Lung (tissue), 12 donors: ENCODE data around the gene PGA3. TPM values are rescaled to one million over a fixed set of nuclear protein-coding genes. Genes with fewer than 3 reads are reported as not detected.
A peak's percentile ranks its signal among the peaks of the same experiment; 100 is the strongest.
"Not testable (repeated sequence)": the region's sequence is repeated elsewhere in the genome, so short reads cannot be mapped to it uniquely, and the experiment has no call there.

Experiments
- ATAC-seq: fragments of 200-7000 bp; cut with Tn5 transposase; one replicate; pipeline ENCODE4 v1.9.1; 2020; ENCODE audit warnings: moderate number of reproducible peaks; ENCODE audit not compliant: insufficient read depth, low FRiP score
- DNase-seq, 3 donors: peaks; one replicate each; pipeline ENCODE4 v3.0.0-alpha.2; 2013 to 2017
- H3K27ac ChIP-seq, 2 donors: one replicate each; pipeline ENCODE4 v1.5.1; 2013; ENCODE audit warnings: mild to moderate bottlenecking in 2 of 2, moderate library complexity in 2 of 2, control low read depth in 1 of 2, inconsistent platforms in 1 of 2, low read depth in 1 of 2, low read length in 1 of 2
- H3K27me3 ChIP-seq, 3 donors: one replicate each; pipeline ENCODE4 v1.5.1; 2013; ENCODE audit warnings: low read length in 2 of 3; ENCODE audit not compliant: control insufficient read depth in 3 of 3, insufficient read depth in 3 of 3
- H3K36me3 ChIP-seq, 4 donors: one replicate each; pipeline ENCODE4 v1.5.1; 2013; ENCODE audit warnings: low read length in 4 of 4, mild to moderate bottlenecking in 1 of 4, moderate library complexity in 1 of 4; ENCODE audit not compliant: control insufficient read depth in 4 of 4, insufficient read depth in 4 of 4
- H3K4me1 ChIP-seq, 5 donors: one replicate each; pipeline ENCODE4 v1.5.1; 2013; ENCODE audit warnings: low read length in 5 of 5, mild to moderate bottlenecking in 2 of 5, moderate library complexity in 1 of 5; ENCODE audit not compliant: control insufficient read depth in 5 of 5, insufficient read depth in 5 of 5
- H3K4me3 ChIP-seq: one replicate; pipeline ENCODE4 v1.5.1; 2013; ENCODE audit warnings: mild to moderate bottlenecking, control low read depth, moderate library complexity
- H3K9ac ChIP-seq, 2 donors: one replicate each; pipeline ENCODE4 v1.5.1; 2013; ENCODE audit warnings: low read length in 2 of 2, control low read depth in 1 of 2; ENCODE audit not compliant: insufficient read depth in 1 of 2
- H3K9me3 ChIP-seq, 4 donors: one replicate each; pipeline ENCODE4 v1.5.1; 2013; ENCODE audit warnings: low read length in 3 of 4, mild to moderate bottlenecking in 1 of 4, moderate library complexity in 1 of 4; ENCODE audit not compliant: control insufficient read depth in 4 of 4, insufficient read depth in 3 of 4
- CTCF ChIP-seq: IDR thresholded peaks from 2 replicates; pipeline ENCODE4 v1.5.1; 2012; ENCODE audit warnings: mild to moderate bottlenecking; ENCODE audit errors: control extremely low read depth, extremely low read depth
- WGBS, 2 donors: extraction: QIAGEN DNeasy Blood & Tissue Kit; methylation state at CpG; one replicate each; pipeline ENCODE4 v1.1.7; 2013; 5-methylcytosine and 5-hydroxymethylcytosine counted together
- polyA plus RNA-seq, 2 donors: library from polyadenylated mRNA; stranded (reverse); fragments of 200-250 nt; gene quantifications; one replicate each; pipeline ENCODE4 v1.2.1, GENCODE V29; 2013
- total RNA-seq, 2 donors: library from RNA; depleted of rRNA in 1 of 2; stranded (reverse); fragments of >200 nt in 1 of 2; gene quantifications; one replicate each; pipeline ENCODE4 v1.2.1, GENCODE V29; 2014 to 2021
- donor health status: control.
- donor health status: control.
- donor health status: Bipolar disorder and iron deficiency.
- donor health status: healthy.
- donor health status: DM: yes; HTN: yes; CAD: no.

The PGA3 gene
- total and polyA plus RNA-seq, 4 donors = 0.20 to 0.50 TPM; not detected in 2

GRCh38 chr11:61195719-61196118, 7.6 kb upstream of the PGA3 start:
- Histone ChIP-seq H3K27me3 (no peaks in the 10 kb centered on the region), H3K9ac (no peak overlapping the region), H3K36me3 (no peaks in the 10 kb centered on the region), H3K4me3 (no peak overlapping the region), H3K9me3 (peaks cover 0 to 14% (median 2%) of the 10 kb centered on the region in 4 donors), H3K4me1 (no peaks in the 10 kb centered on the region), H3K27ac (no peak overlapping the region)
- 84 to 87% methylated on average over 6 to 7 of the region's 7 CpGs for WGBS, 2 donors
- DNase-seq (no peak), ATAC-seq (no peak)
- no peak for TF ChIP-seq CTCF

- Histone ChIP-seq H3K27ac (no peak overlapping the region), H3K27me3 (peaks cover 0 to 4% (median 0%) of the 10 kb centered on the region in 3 donors), H3K36me3 (no peaks in the 10 kb centered on the region), H3K4me1 (no peaks in the 10 kb centered on the region), H3K9me3 (peaks cover 0 to 14% (median 2%) of the 10 kb centered on the region in 4 donors), H3K9ac (no peak overlapping the region), H3K4me3 (no peak overlapping the region)
- no peak for DNase-seq
- ATAC-seq = no peak
- no peak for TF ChIP-seq CTCF
- WGBS, 2 donors = 71 to 82% methylated on average over 6 of the region's 6 CpGs
These were observed 5.0 kb upstream of the PGA3 start for GRCh38 chr11:61198361-61198760.

GRCh38 chr11:61198948-61199523, 4.3 kb upstream of the PGA3 start:
- 86 to 95% methylated on average over 4 of the region's 4 CpGs for WGBS, 2 donors
- no peak overlapping the region for H3K9ac ChIP-seq
- no peak overlapping the region for H3K27ac ChIP-seq
- ATAC-seq (no peak), DNase-seq (no peak)
- no peak for TF ChIP-seq CTCF
- no peaks in the 10 kb centered on the region for H3K4me1 ChIP-seq
- no peaks in the 10 kb centered on the region for H3K36me3 ChIP-seq
- no peak overlapping the region for H3K4me3 ChIP-seq
- peaks cover 0 to 14% (median 2%) of the 10 kb centered on the region in 4 donors for H3K9me3 ChIP-seq
- H3K27me3 ChIP-seq = peaks cover 0 to 4% (median 0%) of the 10 kb centered on the region in 3 donors

- 84 to 90% methylated on average over 14 of the region's 14 CpGs for WGBS, 2 donors
- DNase-seq = no peak
- peaks cover 0 to 4% (median 0%) of the 10 kb centered on the region in 3 donors for H3K27me3 ChIP-seq
These were observed 1.8 kb upstream of the PGA3 start for GRCh38 chr11:61201476-61201875.

GRCh38 chr11:61203873-61204272, 558 bp downstream of the PGA3 start:
- H3K27me3 ChIP-seq, H3K4me1 ChIP-seq, H3K36me3 ChIP-seq, DNase-seq, H3K27ac ChIP-seq, H3K9me3 ChIP-seq, H3K4me3 ChIP-seq, H3K9ac ChIP-seq: not testable (repeated sequence)
- no CpG with 5 or more reads among the region's 5 CpGs for WGBS, 2 donors
- ATAC-seq = peak; percentile 39

More at GRCh38 chr11:61201476-61201875, 1.8 kb upstream of the PGA3 start:
- Histone ChIP-seq H3K4me1 (no peaks in the 10 kb centered on the region), H3K9ac (no peak overlapping the region), H3K27ac (no peak overlapping the region), H3K36me3 (no peaks in the 10 kb centered on the region), H3K4me3 (no peak overlapping the region), H3K9me3 (peaks cover 0 to 14% (median 2%) of the 10 kb centered on the region in 4 donors)
- TF ChIP-seq CTCF = no peak
- ATAC-seq = no peak
